Measurements from ENCODE around the gene CLIC1.
A peak's percentile ranks its signal among the peaks of the same experiment; 100 is the strongest.

The CLIC1 gene

GRCh38 chr6:31736021-31736767 is at the start of gene CLIC1:
CLIC1 (minus strand) TSS chr6:31736530; CDS start chr6:31736300, 230 bp downstream.
- peak; percentile 37 for DNase-seq (ENCODE audit: low spot score)

GRCh38 chr6:31785475-31785874 is 49.1 kb upstream of the CLIC1 start:
- no peak for DNase-seq (ENCODE audit: low spot score)

- DNase-seq (ENCODE audit: low spot score): peak; percentile 62
These were observed 48.0 kb upstream of the CLIC1 start for GRCh38 chr6:31784098-31784925.

DNA sequence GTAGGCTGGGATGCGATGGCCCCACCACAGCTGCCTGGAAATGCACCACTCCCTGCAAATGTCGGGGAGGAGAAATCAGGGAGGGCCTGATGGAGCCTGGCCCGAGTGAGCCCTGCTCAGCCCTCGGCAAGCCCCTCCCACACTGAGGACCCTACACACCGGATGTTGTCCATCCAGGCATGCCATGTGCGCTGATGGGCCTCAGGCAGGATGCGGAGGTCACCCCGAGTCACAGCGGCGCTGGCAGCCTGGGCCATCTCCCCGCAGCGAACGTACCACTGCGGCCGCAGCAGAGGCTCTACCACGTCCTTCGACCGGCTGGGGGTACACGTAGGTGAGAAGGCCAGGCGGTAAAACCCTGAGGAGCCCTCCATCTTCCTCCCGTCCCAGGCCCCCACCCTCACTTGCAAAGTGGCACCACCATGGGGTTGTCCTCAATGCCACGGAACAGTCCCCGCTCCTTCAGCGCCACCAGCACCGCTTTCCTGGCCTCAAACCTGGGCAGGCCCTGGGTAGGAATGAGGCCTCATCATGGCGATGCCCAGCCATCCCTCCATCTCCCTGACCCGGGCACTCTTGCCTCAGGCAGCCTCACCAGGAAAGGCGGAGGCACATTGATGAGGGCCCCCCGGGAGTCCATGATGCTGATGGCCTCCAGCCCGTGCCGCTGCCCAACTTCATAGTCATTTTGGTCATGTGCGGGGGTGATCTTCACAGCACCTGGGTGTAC is 46.0 kb upstream of the CLIC1 start:
- no peak for DNase-seq (ENCODE audit: low spot score)

GRCh38 chr6:31781244-31782125 is 45.2 kb upstream of the CLIC1 start:
- DNase-seq (ENCODE audit: low spot score): no peak

- DNase-seq (ENCODE audit: low spot score): no peak
These were observed 44.3 kb upstream of the CLIC1 start for GRCh38 chr6:31780507-31781243.

GRCh38 chr6:31779908-31780307 is 43.6 kb upstream of the CLIC1 start:
- no peak for DNase-seq (ENCODE audit: low spot score)

DNA sequence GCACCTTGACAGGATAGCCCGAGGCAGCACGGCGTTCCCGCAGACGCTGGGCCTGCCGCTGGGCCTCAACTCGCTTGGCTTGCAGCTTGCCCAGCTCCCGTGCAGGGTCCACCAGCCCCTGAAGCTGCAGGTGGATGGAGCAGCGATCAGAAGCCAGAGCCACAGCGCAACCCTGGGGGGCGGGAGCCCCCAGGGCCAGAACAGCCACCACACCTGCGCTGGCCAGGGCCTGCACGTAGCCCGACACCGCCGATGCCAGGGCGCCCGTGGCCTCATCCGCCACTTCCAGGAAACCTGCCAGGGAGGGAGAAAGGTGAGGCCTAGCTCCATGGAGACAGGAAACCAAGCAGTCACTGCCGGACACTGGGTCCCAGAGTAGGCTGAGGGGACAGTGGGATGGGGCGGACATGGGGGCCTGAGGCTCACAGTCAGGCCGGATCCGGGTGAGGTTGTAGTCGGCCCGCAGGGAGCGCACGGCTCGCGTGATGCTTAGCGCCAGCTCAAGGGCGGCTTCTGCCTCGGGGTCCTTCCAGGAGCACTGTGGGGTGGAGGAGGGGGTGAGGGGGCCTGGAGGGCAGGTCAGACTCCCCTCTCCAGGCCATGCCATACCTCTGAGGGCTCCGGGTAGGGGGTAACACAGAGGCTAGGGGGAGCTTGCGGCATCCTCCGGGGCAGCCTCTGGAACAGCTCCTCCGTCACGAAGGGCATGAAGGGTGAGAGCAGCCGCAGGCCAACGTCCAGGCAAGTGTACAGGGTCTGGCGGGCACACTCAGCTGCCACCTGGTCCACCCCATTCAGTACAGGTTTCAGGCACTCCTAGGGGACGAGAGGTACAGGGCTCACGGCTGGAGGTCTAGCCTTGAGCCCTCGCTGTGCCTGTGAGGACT is 42.9 kb upstream of the CLIC1 start:
- no peak for DNase-seq (ENCODE audit: low spot score)

- no peak for DNase-seq (ENCODE audit: low spot score)
These were observed 41.9 kb upstream of the CLIC1 start for GRCh38 chr6:31778193-31778592.

DNA sequence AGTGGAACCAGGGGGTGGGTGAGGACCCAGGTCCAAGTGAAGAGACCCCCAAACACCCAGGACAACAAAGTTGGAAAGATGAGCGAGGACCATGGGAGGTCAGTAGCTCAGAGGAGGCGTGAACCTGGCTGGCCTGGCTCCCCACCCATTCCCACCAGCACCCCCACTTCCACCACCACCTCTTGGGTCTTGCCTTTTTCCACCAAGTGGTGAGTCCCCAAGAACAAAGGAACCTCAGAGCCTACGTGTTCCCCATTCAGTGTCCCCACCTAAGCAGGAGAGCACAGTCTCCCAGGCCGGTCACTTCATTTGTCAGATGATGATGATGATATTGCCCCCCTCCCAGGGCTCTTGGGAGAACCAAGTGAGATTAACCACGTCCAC is 41.3 kb upstream of the CLIC1 start:
- DNase-seq (ENCODE audit: low spot score): no peak

DNA sequence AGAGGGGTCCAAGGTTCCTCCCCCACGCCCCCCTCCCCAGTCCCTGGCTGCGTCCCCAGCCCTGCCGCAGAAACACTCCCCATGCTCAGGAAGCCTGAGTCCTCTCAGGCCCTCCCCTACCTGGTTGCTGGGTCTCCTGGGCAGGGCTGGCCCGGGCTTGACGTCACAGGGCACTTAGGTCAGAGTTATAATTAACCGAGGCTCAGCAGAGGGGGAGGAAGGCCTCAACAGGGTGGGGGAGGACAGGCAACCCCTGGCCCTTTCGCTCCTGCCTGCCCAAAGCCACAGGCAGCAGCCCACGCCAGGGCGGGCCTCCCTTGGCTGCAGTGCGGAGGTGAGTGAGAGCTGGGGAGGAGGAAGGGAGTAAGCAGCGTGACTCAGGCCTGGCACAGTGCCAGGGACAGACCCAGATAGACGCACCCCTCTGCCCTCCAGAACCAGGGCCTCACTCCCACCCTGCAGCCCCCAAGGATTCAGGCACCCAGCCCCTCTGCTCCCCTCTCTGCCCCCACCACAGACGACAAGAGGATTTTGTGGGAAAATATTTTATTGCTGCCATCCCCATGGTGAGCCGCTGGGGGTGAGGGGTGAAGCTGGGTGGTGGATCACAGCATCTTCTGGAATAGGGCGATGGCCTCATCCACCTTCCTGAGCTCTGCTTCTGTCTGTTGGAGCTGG is 40.8 kb upstream of the CLIC1 start, which contains the start of gene VWA7:
Gene VWA7 (minus strand): TSS at position 340 of the 678 bp plus-strand sequence. CDS start 549 bp downstream, outside the sequence.
- DNase-seq (ENCODE audit: low spot score): no peak

GRCh38 chr6:31776485-31776988 is 40.2 kb upstream of the CLIC1 start:
- no peak for DNase-seq (ENCODE audit: low spot score)

- no peak for DNase-seq (ENCODE audit: low spot score)
These were observed 39.5 kb upstream of the CLIC1 start for GRCh38 chr6:31775633-31776484.

DNA sequence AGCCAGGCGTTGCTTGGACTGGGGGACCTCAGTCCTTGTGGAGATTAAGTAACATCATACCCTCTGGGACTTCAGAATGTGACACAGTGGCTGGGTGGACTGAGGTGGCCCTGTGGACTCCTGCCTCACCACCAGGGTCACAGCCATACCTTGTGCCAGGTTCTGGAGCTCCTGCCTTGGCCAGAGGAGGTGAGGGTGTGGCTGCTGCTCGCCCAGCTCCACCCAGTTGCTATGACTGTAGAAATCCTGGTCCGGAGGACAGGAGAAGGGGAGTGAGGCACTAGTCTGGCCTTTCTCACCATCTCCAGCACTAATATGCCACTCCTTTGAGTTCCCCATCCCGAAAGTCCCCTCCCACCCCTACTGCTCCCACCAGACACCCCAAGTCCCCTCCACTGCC is 38.9 kb upstream of the CLIC1 start:
- no peak for DNase-seq (ENCODE audit: low spot score)

- no peak for DNase-seq (ENCODE audit: low spot score)
These were observed 35.6 kb upstream of the CLIC1 start for GRCh38 chr6:31771992-31772358.

- no peak for DNase-seq (ENCODE audit: low spot score)
These were observed 34.5 kb upstream of the CLIC1 start for GRCh38 chr6:31770860-31771259.

GRCh38 chr6:31769684-31770371 is 33.5 kb upstream of the CLIC1 start:
- no peak for DNase-seq (ENCODE audit: low spot score)
